Osteoblast (primary cell): ENCODE measurements around the gene ZNF358. TPM values are rescaled to one million over a fixed set of nuclear protein-coding genes. Genes with fewer than 3 reads are reported as not detected.

ENCODE experiments used
- DNase-seq: peaks from one replicate; pipeline ENCODE4 v3.0.0; 2011; ENCODE audit warnings: low spot score, mixed read lengths; ENCODE audit not compliant: insufficient read length; ENCODE audit errors: missing footprints
- H2AFZ ChIP-seq: 2 replicates; pipeline ENCODE4 v1.6.0; 2011; ENCODE audit warnings: mild to moderate bottlenecking, low read length
- H3K27ac ChIP-seq: 2 replicates; pipeline ENCODE4 v1.5.1; 2011; ENCODE audit warnings: mild to moderate bottlenecking, low read depth, low read length, moderate library complexity
- H3K27me3 ChIP-seq: 2 replicates; pipeline ENCODE4 v1.6.0; 2012; ENCODE audit warnings: mild to moderate bottlenecking, control low read depth, inconsistent platforms, low read length, moderate library complexity; ENCODE audit not compliant: insufficient read depth
- H3K36me3 ChIP-seq: 2 replicates; pipeline ENCODE4 v1.5.1; 2011; ENCODE audit warnings: mild to moderate bottlenecking, low read length, control low read depth, moderate library complexity; ENCODE audit not compliant: insufficient read depth
- H3K4me1 ChIP-seq: 2 replicates; pipeline ENCODE4 v1.5.1; 2011; ENCODE audit warnings: mild to moderate bottlenecking, low read length, control low read depth, moderate library complexity; ENCODE audit not compliant: insufficient read depth
- H3K4me2 ChIP-seq: 2 replicates; pipeline ENCODE4 v1.6.0; 2011; ENCODE audit warnings: mild to moderate bottlenecking, low read length; ENCODE audit not compliant: insufficient read depth
- H3K4me3 ChIP-seq: fragments of 200-600 bp; sonication (generic); 3 replicates; pipeline ENCODE4 v1.5.1; 2012; ENCODE audit warnings: mild to moderate bottlenecking, low read length, inconsistent platforms; ENCODE audit not compliant: insufficient read depth
- H3K79me2 ChIP-seq: 2 replicates; pipeline ENCODE4 v1.6.0; 2012; ENCODE audit warnings: mild to moderate bottlenecking, low read length, control low read depth, inconsistent platforms; ENCODE audit not compliant: insufficient read depth
- H3K9me3 ChIP-seq: 2 replicates; pipeline ENCODE4 v1.5.1; 2011; ENCODE audit warnings: low read depth, low read length, control low read depth
- H4K20me1 ChIP-seq: 2 replicates; pipeline ENCODE4 v1.6.0; 2012; ENCODE audit warnings: mild to moderate bottlenecking, low read length, control low read depth; ENCODE audit not compliant: insufficient read depth
- CTCF ChIP-seq: IDR thresholded peaks from 2 replicates; pipeline ENCODE4 v1.5.1; 2011; ENCODE audit warnings: mild to moderate bottlenecking, low read depth, low read length, moderate library complexity; ENCODE audit errors: extremely low read depth
- total RNA-seq: library from RNA; depleted of rRNA; stranded (reverse); fragments of >200 nt; gene quantifications from 2 replicates; pipeline ENCODE4 v1.2.3, GENCODE V29; 2012

Gene ZNF358
- total RNA-seq, 1 donor, result 26.1 TPM

GRCh38 chr19:7552781-7553180, 36.9 kb downstream of the ZNF358 start:
- Histone ChIP-seq H3K36me3 (peaks cover 29% of the 10 kb centered on the region), H3K27ac (no peak overlapping the region), H3K9me3 (no peaks in the 10 kb centered on the region), H3K27me3 (no peaks in the 10 kb centered on the region), H3K79me2 (no peaks in the 10 kb centered on the region), H3K4me1 (no peaks in the 10 kb centered on the region), H3K4me3 (no peak overlapping the region), H3K4me2 (no peak overlapping the region), H4K20me1 (no peaks in the 10 kb centered on the region), H2AFZ (no peak overlapping the region)
- DNase-seq, result peak; percentile 84
- TF ChIP-seq CTCF, result no peak

GRCh38 chr19:7554565-7554964, 38.7 kb downstream of the ZNF358 start:
- peaks cover 40% of the 10 kb centered on the region for H3K36me3 ChIP-seq
- no peaks in the 10 kb centered on the region for H3K4me1 ChIP-seq
- no peak for TF ChIP-seq CTCF

GRCh38 chr19:7554990-7555864, 39.3 kb downstream of the ZNF358 start:
- no peaks in the 10 kb centered on the region for H4K20me1 ChIP-seq
- no peak overlapping the region for H2AFZ ChIP-seq
- H3K79me2 ChIP-seq, result no peaks in the 10 kb centered on the region
- no peaks in the 10 kb centered on the region for H3K4me1 ChIP-seq
- no peak for TF ChIP-seq CTCF
- peak; percentile 89 for DNase-seq
- no peaks in the 10 kb centered on the region for H3K27me3 ChIP-seq
- no peaks in the 10 kb centered on the region for H3K9me3 ChIP-seq
- no peak overlapping the region for H3K27ac ChIP-seq
- H3K4me3 ChIP-seq, result no peak overlapping the region
- peaks cover 41% of the 10 kb centered on the region for H3K36me3 ChIP-seq
- H3K4me2 ChIP-seq, result no peak overlapping the region

More at GRCh38 chr19:7554565-7554964, 38.7 kb downstream of the ZNF358 start:
- H4K20me1 ChIP-seq, result no peaks in the 10 kb centered on the region
- DNase-seq, result peak; percentile 67
- no peaks in the 10 kb centered on the region for H3K9me3 ChIP-seq
- no peak overlapping the region for H3K4me3 ChIP-seq
- H3K27ac ChIP-seq, result no peak overlapping the region
- no peak overlapping the region for H3K4me2 ChIP-seq
- no peak overlapping the region for H2AFZ ChIP-seq
- H3K27me3 ChIP-seq, result no peaks in the 10 kb centered on the region
- H3K79me2 ChIP-seq, result no peaks in the 10 kb centered on the region

GRCh38 chr19:7556696-7557315, 40.9 kb downstream of the ZNF358 start:
- Histone ChIP-seq H3K4me3 (no peak overlapping the region), H4K20me1 (no peaks in the 10 kb centered on the region), H3K36me3 (peaks cover 40% of the 10 kb centered on the region), H2AFZ (no peak overlapping the region), H3K9me3 (no peaks in the 10 kb centered on the region), H3K4me1 (no peaks in the 10 kb centered on the region), H3K27me3 (no peaks in the 10 kb centered on the region), H3K4me2 (no peak overlapping the region), H3K79me2 (no peaks in the 10 kb centered on the region), H3K27ac (no peak overlapping the region)
- DNase-seq, result peak; percentile 71
- no peak for TF ChIP-seq CTCF
